Lower leg skin (tissue), 4 donors: ENCODE data around the gene DLGAP5. TPM values are rescaled to one million over a fixed set of nuclear protein-coding genes. Genes with fewer than 3 reads are reported as not detected.

ENCODE experiments used
- DNase-seq, 2 donors: peaks; one replicate each; pipeline ENCODE4 v3.0.0-alpha.2; 2019; ENCODE audit warnings: low spot score in 2 of 2
- H3K4me3 ChIP-seq: fragments of 200-600 bp; sonication (generic); 2 replicates; pipeline ENCODE4 v1.5.1; 2017; ENCODE audit warnings: mild to moderate bottlenecking, low read depth; ENCODE audit not compliant: poor library complexity, severe bottlenecking
- POLR2A ChIP-seq, 2 donors: fragments of 450-650 bp; IDR thresholded peaks; one replicate each; pipeline ENCODE4 v1.6.1; 2016 to 2017; ENCODE audit warnings: antibody characterized with exemption in 2 of 2, mild to moderate bottlenecking in 1 of 2, moderate library complexity in 1 of 2
- WGBS, 2 donors: methylation state at CpG; one replicate each; pipeline ENCODE4 v1.1.5; 2018; 5-methylcytosine and 5-hydroxymethylcytosine counted together
- intact Hi-C: fragments of 100-400 bp; cut with DNase I; formaldehyde crosslinking; loops from one replicate; pipeline ENCODE4 v1.15.0; 2023; ENCODE audit warnings: low total_unique reads
- total RNA-seq, 4 donors: library from RNA; depleted of rRNA; stranded (reverse); fragments of >200 nt; gene quantifications; one replicate each; pipeline ENCODE4 v1.1.0, GENCODE V29; 2016
- TF ChIP-seq, protein P1 (sequence below), 3 donors: fragments of 450-650 bp; IDR thresholded peaks; one replicate each; pipeline ENCODE4 v1.5.1; 2016; ENCODE audit warnings: antibody characterized with exemption in 3 of 3, mild to moderate bottlenecking in 3 of 3, moderate library complexity in 2 of 3

Gene DLGAP5
- total RNA-seq, 4 donors from 2014 or later = 0.53 to 2.4 (median 1.1) TPM

DNA sequence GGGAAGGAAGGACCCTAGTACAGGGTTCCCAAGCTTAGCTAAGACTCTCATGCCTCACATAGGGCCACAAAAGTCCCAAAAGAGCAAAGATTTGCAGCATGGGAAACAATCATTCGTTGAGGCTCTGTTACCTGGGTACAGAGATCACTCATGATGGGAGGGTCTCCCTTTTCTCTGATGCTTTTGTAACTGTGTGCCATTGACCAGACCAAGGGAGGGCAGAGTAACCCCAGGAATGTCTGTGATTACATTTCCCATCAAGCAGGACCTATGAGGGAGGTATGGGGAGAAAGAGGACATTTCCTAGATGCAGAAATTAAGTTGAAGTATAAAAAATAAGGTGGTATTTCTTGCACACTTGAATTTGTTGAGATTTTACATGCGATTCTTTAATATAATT, 16.4 kb upstream of the DLGAP5 start:
- DNase-seq = no peak
- 90 to 100% methylated on average over 2 of the region's 2 CpGs for WGBS, 2 donors
- TF ChIP-seq, protein P1, sequence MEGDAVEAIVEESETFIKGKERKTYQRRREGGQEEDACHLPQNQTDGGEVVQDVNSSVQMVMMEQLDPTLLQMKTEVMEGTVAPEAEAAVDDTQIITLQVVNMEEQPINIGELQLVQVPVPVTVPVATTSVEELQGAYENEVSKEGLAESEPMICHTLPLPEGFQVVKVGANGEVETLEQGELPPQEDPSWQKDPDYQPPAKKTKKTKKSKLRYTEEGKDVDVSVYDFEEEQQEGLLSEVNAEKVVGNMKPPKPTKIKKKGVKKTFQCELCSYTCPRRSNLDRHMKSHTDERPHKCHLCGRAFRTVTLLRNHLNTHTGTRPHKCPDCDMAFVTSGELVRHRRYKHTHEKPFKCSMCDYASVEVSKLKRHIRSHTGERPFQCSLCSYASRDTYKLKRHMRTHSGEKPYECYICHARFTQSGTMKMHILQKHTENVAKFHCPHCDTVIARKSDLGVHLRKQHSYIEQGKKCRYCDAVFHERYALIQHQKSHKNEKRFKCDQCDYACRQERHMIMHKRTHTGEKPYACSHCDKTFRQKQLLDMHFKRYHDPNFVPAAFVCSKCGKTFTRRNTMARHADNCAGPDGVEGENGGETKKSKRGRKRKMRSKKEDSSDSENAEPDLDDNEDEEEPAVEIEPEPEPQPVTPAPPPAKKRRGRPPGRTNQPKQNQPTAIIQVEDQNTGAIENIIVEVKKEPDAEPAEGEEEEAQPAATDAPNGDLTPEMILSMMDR (IDR thresholded peaks at IDR 0.05) = no peak
- no peak overlapping the region for H3K4me3 ChIP-seq
- intact Hi-C loops = no loop called here

- TF ChIP-seq, protein P1 (IDR thresholded peaks at IDR 0.05) = no peak
- no peak for TF ChIP-seq POLR2A (IDR thresholded peaks at IDR 0.05)
- intact Hi-C loops = no loop called here
- WGBS, 2 donors = 39 to 45% methylated on average over 2 of the region's 2 CpGs
- no peak overlapping the region for H3K4me3 ChIP-seq
- DNase-seq = no peak
Observed at GRCh38 chr14:55206175-55206693, 14.8 kb upstream of the DLGAP5 start.

DNA sequence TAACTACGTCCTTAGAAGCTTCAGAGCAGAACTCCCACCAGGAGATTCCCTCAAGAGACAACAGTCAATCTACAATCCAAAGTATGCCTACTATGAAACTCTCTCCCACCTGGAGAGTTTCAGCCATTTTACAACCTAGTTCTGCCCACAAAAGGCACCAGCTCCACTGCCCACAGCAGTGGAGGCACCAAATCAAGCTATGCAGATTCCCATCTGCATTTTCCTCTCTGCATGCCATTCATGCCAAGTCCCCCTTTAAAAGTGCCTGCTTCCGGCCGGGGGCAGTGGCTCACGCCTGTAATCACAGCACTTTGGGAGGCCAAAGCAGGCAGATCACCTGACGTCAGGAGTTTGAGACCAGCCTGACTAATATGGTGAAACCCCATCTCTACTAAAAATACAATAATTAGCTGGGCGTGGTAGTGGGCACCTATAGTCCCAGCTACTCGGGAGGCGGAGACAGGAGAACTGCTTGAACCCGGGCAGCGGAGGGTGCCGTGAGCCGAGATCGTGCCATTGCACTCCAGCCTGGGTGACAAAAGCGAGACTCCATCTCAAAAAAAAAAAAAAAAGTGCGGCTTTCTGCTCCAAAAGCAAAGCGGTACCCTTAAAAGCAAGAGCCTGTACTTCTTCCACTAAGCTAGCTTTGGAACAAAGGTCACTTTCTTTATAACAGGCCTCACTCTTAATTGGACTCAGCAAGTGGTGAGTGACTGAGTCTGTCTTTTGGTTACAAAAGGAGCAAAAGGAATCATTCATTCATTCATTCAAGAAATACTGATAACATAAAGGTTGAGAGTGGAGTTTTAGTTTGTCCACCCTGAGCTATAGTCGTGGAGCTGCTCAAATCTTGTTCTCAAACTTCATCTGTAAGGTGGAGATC, 10.1 kb upstream of the DLGAP5 start:
- intact Hi-C loops = no loop called here
- no peak overlapping the region for H3K4me3 ChIP-seq
- TF ChIP-seq, protein P1 (IDR thresholded peaks at IDR 0.05) = no peak
- TF ChIP-seq POLR2A (IDR thresholded peaks at IDR 0.05) = no peak
- no peak for DNase-seq
- WGBS, 2 donors = 94% methylated on average over 17 of the region's 17 CpGs

DNA sequence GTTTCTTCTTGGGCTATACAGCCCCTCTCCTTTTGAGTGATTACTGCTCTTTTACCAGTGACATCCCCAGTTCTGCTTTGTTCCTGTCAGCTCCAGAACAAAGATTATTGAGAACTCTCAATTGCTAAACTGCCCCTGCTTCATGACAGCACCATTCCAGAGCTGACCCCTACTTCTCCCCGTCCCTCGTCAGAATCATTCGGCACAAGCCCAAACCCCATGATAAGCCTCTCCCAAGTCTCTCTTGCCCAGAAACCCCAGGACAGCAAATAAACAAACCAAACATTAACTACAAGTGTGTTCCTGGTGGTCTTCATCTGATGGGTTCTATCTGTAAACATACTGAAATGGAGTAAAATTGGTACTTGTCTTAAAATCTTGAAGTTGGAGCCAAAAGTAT, 9.3 kb upstream of the DLGAP5 start:
- intact Hi-C loops = no loop called here
- no peak overlapping the region for H3K4me3 ChIP-seq
- WGBS, 2 donors = 94 to 98% methylated on average over 3 of the region's 3 CpGs
- TF ChIP-seq, protein P1 (IDR thresholded peaks at IDR 0.05) = no peak
- no peak for TF ChIP-seq POLR2A (IDR thresholded peaks at IDR 0.05)
- no peak for DNase-seq

DNA sequence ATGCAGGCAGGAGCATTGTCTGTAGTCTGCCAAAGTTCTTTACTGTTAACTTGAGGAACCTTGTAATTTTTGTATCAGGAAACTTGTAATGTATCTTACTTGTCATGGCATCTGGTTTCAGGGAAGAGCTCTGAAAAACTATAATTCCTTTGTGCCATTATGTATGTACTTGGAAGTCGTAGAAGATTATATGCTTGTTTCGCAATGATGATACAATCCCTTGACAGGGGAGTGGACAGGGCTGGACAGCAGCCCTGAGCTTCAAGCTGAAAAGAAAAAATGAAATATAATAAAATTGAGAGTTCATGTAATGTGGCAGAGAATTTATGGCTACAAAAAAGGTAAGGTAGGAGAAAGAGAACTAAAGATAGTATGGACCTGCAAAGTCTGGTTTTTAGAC, 7.4 kb upstream of the DLGAP5 start:
- intact Hi-C loops = no loop called here
- no peak overlapping the region for H3K4me3 ChIP-seq
- 71 to 81% methylated on average over 2 of the region's 2 CpGs for WGBS, 2 donors
- DNase-seq = no peak
- TF ChIP-seq POLR2A (IDR thresholded peaks at IDR 0.05) = no peak
- TF ChIP-seq, protein P1 (IDR thresholded peaks at IDR 0.05) = no peak
